HG03342 (cell line): Measurements from ENCODE around the gene CIDEB.
"Not testable (repeated sequence)": the region's sequence is repeated elsewhere in the genome, so short reads cannot be mapped to it uniquely, and the experiment has no call there.

Source experiments
- ATAC-seq: cut with Tn5 transposase; IDR thresholded peaks from one replicate; pipeline ENCODE4 v1.9.1; 2021; ENCODE audit warnings: mild to moderate bottlenecking, moderate library complexity; ENCODE audit not compliant: unreplicated experiment

Gene CIDEB, protein sequence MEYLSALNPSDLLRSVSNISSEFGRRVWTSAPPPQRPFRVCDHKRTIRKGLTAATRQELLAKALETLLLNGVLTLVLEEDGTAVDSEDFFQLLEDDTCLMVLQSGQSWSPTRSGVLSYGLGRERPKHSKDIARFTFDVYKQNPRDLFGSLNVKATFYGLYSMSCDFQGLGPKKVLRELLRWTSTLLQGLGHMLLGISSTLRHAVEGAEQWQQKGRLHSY

DNA sequence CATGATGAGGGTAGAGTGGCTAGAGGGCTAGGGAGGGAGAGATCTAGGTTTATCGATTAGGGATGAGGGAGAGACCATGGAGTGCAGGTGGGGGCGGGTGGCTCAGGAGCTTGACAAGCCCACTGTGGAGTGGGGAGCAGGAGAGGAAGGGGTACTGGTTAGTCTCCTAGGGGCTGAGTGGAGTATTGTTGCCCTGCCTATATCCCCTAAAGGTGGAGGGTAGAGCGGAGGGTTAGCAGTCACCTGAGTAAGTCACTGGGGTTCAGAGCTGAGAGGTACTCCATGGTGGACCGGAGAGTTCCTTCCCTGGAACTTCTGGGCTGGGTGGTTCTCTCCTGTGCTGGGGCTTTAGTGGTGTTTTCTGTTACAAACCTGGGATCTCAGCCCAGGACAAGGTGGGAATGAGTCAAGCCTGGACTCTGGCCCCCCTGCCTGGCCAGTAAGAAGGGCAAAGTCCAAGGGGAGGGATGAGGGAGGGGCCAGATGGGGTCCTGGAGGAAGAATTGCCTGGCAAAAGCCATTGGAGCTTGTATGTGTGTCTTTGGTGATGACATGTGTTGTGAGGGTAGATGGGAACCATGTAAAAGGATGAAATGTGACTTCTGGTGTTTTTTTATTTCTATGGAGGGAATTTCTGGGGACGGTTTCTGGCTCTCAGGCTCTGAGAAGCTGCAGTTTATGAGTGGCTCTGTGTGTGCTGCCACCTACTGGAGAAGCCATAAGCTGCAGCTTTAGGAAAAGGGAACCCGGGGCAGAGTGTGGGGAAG is at the start of gene CIDEB:
TSS of gene CIDEB (minus strand) at position 403 of the 767 bp plus-strand sequence. CDS start at position 284, 119 bp downstream.
- peak; percentile 34 for ATAC-seq

DNA sequence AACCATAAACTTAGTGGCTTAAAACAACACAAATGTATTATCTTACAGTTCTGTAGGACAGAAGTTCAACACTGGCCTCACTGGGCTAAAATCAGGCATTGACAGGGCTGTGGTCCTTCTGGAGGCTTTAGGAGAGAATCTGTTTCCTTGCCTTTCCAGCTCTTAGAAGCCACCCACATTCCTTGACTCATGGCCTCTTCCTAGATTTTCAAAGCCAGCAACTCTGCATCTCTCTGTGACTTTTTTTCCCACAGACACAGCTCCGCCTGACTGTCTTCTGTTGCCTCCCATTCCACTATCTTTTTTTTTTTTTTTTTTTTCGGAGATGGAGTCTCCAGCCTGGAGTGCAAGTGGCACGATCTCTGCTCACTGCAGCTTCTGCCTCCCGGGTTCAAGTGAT is 48.4 kb upstream of the CIDEB start:
- no peak for ATAC-seq

DNA sequence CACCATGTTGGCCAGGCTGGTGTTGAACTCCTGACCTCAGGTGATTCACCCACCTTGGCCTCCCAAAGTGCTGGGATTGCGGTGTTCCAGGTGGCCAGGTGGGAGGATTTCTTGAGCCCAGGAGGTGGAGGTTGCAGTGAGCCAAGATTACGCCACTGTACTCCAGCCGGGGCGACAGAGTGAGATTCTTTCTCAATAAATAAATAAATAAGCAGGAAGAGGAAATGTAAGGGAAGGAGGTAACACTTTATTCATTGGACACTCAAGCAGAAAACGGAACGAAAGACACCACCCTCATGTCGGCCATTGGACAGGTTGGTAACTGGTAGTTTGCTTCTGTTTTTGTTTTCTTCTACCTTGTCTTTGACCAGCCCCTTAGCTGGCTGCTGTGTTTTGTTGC is 47.2 kb upstream of the CIDEB start:
- ATAC-seq: no peak

DNA sequence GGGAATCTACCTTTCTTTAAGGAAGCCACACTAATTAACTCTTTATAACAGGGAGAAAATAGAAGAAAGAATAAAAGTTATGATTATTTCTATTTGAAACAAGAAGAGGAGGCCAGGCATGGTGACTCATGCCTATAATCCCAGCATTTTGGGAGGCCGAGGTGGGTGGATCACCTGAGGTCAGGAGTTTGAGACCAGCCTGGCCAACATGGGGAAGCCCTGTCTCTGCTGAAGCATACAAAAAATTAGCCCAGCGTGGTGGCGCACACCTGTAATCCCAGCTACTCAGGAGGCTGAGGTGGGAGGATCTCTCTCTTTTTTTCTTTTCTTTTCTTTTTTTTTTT is 46.7 kb upstream of the CIDEB start:
- ATAC-seq: not testable (repeated sequence)

DNA sequence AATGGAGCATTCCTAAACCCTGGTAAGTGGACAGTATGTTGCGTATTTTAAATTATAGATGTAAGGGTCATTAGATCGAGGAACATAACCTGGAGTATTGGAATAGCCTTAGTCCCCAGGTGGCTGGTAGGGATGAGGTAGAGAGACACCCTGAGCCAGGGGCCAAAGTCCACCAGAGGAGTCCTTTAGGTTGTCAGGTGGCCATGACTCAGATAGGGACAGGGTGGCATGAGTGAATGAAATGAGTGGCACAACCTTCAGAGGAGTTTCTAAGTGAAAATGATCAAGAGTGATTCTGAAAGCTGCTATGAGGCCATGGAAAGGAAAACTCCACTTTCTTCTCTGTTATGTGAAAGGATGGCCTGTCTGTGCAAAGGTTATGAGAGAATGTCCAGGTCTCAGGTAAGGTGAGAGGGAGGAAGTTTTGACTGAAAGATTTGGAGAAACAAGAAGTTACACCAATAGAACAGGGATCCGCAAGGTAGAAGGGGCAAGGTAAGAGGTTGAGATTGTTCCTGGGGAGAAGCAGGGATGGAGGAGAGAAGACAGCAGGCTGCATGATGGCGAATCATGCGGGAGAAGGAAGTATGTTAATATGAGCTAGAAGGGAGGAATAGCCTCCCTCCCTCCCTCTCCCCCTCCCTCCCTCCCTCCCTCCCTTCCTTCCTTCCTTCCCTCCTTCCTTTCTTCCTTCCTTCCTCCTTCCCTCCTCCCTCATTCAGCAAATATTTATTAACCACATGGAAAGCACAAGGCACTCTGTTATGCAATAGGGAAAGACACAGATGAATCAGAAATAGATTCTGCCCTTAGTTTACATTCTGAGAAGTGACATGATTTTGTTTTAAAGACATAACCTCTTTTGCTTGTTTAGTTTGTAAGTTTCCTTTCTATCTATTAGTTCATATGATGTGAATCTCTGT is 46.0 kb upstream of the CIDEB start:
- ATAC-seq: no peak

DNA sequence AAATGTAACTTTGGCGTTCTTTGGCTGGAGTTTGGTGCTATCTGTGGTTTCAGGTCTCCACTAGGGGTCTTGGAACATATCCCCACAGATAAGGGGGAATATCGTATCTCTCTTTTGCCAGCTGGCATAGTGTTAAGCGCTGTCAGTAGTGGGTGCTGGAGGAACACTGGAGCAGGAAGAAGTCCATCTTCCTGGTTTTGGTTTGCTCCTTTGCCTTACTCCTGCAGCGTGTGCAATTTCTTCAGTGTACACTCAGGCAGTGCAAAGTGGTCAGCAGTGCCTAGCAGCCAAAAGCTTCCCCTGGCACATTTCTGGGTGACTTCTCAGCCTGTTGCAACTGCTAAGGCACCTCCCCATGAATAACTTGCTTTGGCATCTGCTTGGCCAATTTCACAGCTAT is 43.7 kb upstream of the CIDEB start:
- ATAC-seq: no peak

DNA sequence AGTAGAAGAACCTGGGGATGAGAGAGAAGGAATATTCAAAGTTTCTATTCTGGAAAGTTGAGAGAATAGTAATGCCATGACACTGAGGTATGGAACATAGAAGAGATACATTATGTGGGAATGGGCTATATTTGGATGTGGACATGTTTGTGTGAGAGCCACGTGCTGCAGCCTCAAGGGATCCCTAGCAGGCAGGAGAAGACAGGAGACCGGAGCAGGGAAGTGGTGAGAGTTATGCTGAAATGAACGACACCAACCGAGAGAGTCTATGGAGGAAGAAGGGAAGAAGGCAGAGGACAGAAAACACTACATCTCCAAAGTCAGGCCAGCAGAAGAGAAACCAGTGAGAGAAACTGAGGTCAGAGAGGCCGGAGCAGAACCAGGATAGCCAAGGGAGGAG is 42.0 kb upstream of the CIDEB start:
- no peak for ATAC-seq

DNA sequence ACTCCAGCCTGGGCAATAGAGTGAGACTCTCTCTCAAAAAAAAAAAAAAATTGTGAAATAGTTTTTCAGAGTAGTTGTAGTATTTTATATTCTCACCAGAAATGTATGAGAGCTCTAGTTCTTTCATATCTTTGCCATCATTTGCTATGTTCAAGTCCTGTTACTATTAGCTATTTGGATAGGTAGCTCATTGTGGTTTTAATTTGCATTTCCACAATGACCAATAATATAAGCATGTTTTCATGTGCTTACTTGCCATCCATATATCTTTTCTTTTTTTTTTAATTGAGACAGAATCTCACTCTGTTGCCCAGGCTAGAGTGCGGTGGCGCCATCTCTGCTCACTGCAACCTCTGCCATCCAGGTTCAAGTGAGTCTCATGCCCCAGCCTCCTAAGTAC is 40.4 kb upstream of the CIDEB start:
- ATAC-seq: no peak

DNA sequence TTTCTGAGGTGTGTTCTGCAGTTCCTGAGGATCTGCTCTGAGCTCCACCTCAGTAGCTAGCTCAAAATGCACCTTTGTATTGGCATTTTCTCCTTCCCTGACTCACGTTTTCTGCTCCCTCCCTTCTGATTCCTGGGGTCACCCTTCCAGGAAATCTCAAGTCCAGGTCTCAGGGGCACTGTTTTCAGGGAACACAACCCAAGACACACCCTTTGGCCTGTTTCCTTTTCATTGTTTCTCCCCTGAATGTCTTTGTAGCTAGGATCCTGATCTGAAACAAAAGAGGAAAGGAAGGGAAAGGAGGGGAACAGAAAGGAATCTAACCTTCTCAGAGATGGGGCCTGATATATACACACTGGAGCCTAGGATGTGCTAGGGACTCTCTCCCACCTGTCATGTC is 39.4 kb upstream of the CIDEB start:
- no peak for ATAC-seq

DNA sequence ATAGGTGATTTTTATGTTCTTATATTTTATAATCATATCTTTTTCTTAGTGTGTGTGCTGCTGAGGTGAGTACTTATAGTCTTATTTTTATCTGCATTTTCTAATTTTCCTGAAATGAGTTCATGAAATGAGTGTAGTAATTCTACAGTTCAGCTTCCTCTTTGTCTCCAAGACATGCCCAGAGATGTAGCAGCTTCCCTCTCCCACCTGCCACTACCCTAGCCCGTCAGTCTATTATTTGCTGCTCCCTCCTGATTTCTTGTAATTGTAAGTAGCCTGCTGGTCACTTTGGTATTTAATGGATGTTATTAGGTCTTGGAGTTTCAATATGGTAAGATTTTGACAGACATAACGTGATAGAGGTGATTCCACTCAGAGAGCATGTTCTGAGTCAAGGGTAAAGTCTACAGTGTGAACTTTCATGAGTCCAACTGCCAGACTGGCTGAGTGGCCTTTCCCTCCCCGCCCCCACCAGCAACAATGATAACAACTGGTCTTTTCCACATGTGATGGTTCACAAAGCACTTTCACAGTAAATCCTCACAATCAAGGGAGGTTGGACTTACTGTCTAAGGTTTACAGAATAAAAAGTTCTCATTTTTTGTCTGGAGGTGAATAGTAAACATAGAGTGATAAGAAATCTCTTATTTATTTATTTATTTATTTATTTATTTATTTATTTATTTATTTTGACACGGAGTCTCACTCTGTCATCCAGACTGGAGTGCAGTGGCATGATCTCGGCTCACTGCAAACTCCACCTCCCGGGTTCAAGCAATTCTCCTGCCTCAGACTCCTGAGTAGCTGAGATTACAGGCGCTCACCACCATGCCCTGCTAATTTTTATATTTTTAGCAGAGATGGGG is 36.3 kb upstream of the CIDEB start:
- ATAC-seq: no peak

DNA sequence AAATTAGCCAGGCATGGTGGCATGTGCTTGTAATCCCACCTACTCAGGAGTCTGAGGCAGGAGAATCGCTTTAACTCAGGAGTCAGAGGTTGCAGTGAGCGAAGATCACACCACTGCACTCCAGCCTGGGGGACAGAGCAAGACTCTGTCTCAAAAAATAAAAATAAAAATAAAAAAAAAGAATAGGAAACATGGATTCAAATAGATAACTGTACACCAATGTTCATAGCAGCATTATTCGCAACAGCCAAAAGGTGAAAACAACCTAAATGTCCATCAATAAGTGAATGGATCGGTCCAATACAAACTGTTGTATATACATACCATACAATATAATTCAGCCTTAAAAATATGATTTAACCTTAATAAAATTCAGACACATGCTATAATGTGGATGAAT is 35.1 kb upstream of the CIDEB start:
- no peak for ATAC-seq

DNA sequence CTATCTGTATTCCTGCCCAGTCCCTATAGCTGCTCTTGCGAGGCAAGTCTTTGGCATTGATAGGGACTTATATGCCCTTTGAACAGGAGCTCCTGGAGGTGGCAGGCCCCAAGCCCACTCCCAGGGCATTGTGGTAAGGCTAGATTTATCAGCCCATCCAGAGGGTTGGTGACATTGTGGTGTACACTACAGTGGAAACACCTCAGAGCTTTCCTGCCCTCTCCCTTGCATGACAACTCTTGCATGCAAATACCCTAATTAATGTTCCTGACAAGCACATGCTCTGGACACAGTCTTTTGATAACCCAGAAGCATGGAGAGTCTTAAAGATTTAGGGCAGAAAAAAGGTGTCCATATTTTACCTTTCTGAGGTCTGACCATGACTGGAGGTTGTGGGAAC is 32.8 kb upstream of the CIDEB start:
- no peak for ATAC-seq

DNA sequence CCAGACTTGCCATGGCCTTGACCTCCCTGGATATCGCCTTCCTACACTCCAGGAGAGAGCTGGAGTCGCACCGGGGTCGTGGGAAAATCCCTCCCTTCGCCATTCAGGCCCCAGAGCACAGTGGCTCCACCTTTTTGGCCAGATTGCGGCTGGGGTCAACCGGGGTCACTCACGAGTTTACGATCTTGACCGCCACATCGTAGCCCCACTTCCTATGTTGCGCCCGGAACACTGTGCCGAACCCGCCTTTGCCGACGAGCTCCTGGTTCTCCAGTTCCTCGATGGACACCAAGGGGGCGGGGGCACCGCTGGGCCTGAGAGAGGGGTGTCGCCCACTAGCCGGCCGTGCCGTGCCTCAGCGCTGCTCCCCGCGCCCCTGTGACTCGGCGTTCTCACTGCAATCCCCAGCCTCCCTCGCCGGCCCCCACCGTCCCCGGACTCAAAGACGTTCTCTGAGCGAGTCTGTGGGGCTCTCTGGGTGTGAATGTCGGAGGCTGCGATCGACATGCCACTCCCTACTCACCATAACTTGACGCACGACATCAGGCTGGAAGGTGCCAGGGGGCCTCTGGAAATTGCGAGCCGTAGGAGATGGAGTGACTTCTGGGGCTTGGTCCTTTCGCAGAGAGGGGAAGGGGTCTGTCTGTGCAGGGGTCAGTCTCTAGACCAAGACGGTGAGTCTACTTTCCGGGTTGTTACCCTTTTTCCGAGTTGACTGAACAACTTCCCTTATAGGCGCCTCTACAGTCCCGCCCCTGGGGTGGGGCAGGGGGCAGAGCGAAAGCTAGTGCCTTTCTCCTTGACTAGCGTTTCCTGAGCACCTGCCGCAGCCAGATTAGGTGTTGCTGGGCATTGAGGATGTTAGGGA is 31.7 kb upstream of the CIDEB start, which contains the start of gene RIPK3:
TSS of gene RIPK3 (minus strand) at position 708 of the 868 bp plus-strand sequence. CDS start at position 543, 165 bp downstream.
- peak; percentile 82 for ATAC-seq

DNA sequence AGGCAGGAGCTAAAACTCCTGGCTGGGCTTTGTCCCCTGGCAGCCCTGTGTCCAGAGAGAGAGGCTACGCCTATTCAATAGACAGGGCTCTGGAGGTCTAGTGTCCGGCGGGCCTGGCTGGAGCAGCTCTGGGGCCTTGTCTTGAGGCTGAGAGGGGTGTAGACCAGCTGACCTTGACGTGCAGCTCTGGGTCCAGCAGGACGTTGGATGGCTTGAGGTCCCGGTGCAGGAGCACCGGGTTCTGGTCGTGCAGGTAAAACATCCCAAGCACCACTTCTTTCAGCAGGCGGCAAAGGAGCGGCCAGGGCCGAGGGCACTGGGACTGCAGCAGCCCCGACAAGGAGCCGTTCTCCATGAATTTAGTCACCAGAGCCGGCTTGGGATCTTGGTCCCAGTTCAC is 31.1 kb upstream of the CIDEB start:
- no peak for ATAC-seq

DNA sequence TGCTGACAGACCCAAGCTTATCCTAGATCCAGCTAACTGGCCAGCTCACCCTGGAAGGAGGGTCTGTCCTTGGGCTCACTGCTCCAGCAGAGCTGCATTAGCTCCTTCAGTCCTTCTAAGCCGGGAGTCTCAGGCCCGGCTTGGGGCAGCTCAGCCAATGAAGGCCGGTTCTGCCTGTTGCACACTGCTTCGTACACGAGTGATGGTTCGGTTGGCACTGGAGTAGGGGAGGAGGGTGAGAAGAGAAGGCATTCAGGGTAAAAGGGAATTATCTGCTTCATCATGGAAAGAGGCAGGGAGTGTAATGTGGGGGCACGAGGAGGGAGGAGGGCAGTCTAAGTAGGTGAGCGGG is 30.0 kb upstream of the CIDEB start:
- ATAC-seq: no peak

DNA sequence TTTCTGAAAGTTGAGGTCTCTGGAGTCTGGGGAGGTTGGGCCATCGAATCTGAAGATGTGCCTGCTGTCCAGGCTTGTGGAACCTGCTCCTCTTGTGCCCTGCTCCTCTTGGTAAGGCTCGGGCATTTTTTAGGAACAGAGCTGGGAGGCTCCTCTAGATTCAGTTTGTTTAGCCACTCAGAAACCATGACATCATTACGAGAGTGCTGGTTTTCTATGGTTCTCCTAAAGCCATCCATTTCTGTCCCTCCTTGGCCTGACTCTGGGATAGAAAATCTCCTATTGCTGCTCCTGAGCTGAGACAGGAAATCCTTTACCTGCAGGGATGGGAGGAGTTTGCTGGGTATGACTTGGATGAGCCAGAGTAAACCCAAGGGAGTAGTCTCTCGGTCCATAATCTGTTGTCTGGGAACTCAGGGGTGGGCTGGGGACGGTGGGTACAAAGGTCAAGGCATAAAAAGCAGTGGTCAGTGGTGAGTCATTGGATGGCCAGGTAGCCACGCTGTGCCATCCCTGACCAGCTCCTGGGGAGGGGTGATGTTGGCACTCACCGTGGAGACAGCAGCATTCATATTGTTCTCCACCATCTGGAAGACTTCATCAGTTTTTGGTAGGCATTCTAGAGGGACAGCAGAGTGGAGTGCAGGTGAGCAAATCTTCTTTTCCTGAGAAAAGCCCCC is 29.5 kb upstream of the CIDEB start:
- ATAC-seq: no peak

DNA sequence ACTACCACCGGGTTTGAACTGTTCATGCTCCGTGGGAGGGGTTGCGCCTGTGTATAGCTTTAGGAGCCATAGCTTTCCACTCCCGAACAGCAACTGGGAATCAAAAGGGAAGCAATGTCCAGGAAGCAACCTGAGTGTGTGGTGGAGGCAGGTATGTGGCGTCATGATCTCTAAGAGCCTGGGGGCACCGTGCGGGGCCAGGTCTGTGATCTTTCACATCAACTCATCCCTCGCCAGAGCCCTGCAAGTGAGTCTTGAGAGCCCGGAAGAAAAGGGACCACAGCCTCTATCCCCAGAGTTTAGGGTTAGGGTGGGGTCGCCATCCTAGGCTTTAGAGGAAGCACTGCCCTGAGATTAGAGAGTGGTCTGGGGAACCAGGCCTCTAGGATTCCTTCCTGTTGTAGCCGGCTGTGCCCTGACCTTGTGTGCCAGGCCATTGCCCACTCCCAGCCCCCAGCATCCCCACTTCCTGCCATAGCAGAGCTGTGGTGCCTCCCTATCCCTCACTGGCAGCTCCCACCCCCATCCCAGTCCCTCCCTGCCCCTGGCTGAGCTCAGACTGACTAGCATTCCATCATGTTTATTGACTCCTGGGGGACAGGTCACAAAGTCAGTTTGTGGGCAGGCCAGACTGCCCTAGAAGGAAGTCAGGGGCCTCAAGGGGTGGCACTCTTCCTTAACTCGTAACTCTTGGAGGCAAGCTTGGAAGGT is 27.8 kb upstream of the CIDEB start:
- no peak for ATAC-seq

DNA sequence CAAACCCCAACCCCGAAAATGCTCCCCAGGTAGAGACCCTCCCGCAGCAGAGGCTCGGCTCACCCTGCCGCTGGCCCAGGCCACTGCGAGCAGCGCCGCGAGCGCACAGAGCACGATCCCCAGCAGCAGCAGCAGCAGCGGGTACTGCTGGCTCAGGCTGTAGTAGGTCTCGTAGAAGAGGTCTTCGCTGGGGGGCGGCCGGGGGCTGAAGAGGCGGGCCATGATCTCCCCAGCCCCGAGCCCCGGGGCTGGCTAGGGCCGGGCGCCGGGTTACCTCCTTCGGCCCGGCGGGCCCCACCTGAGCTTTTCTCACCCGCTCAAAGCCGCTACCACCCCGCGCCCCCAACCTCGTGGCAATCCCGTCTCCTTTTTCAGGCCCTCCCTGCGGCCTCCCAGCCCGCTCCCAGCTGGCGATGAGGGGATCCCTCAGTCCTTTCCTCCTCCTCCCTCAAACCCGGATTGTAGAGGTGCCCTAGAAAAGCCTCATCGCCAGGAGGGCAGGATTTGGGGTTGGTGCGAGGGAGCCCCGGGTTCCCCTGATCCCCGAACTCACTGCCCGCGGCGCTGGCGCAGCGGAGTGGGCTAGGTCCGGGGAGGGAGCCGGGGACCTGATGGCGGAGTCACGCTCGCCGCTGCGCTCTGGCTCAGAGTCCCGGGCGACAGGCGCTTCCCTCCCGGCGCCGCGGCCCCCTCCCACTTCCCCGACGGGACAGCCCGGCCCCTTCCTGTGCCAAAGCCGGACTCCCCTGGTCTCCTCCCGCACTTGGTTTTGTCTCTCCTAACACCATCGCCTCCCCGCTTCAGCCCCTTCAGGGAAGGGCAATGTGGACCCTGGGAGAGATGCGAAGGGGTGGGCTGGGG is 26.9 kb upstream of the CIDEB start, which contains the start of gene ADCY4:
TSS of gene ADCY4 (minus strand) at position 641 of the 861 bp plus-strand sequence. CDS start at position 222, 419 bp downstream.
- no peak for ATAC-seq
